MV-4-11 (cell line): ENCODE data around the gene CBL.

Experiments
- DNase-seq: peaks from one replicate; lab custom pipeline; 2025; lab: John Stamatoyannopoulos, UW

The CBL gene

GRCh38 chr11:119314726-119315125 lies 108.6 kb downstream of the CBL start:
- DNase-seq = no peak

GRCh38 chr11:119315131-119316015 lies 109.2 kb downstream of the CBL start:
- no peak for DNase-seq

GRCh38 chr11:119316016-119316728 lies 110.0 kb downstream of the CBL start:
- DNase-seq = no peak

GRCh38 chr11:119316729-119317591 lies 110.8 kb downstream of the CBL start, which contains the start of gene MCAM:
Gene MCAM (minus strand): TSS chr11:119317130. CDS start chr11:119317101, 29 bp downstream.
- no peak for DNase-seq

GRCh38 chr11:119317592-119318239 lies 111.6 kb downstream of the CBL start:
- DNase-seq = no peak

GRCh38 chr11:119318240-119319135 lies 112.3 kb downstream of the CBL start:
- peak; percentile 76 for DNase-seq

- no peak for DNase-seq
These were observed 113.1 kb downstream of the CBL start for GRCh38 chr11:119319136-119319699.

- no peak for DNase-seq
These were observed 113.6 kb downstream of the CBL start for GRCh38 chr11:119319700-119320239.

- DNase-seq = no peak
These were observed 114.2 kb downstream of the CBL start for GRCh38 chr11:119320240-119320775.

- no peak for DNase-seq
These were observed 114.8 kb downstream of the CBL start for GRCh38 chr11:119320776-119321524.

- peak; percentile 32 for DNase-seq
These were observed 116.2 kb downstream of the CBL start for GRCh38 chr11:119322360-119322739.

- DNase-seq = no peak
These were observed 116.9 kb downstream of the CBL start for GRCh38 chr11:119322921-119323531.

- peak; percentile 54 for DNase-seq
These were observed 117.4 kb downstream of the CBL start for GRCh38 chr11:119323532-119324033.

- no peak for DNase-seq
These were observed 118.0 kb downstream of the CBL start for GRCh38 chr11:119324189-119324588.

GRCh38 chr11:119329320-119329719 lies 123.2 kb downstream of the CBL start:
- no peak for DNase-seq

- DNase-seq = no peak
These were observed 124.1 kb downstream of the CBL start for GRCh38 chr11:119330237-119330636.

- DNase-seq = no peak
These were observed 126.1 kb downstream of the CBL start for GRCh38 chr11:119332111-119332765.
